Thyroid gland (tissue), 4 donors: ENCODE measurements around the gene SEL1L3. TPM values are rescaled to one million over a fixed set of nuclear protein-coding genes. Genes with fewer than 3 reads are reported as not detected.
"Not testable (repeated sequence)": the region's sequence is repeated elsewhere in the genome, so short reads cannot be mapped to it uniquely, and the experiment has no call there.

Experiments
- DNase-seq, 2 donors: peaks; one replicate each; pipeline ENCODE4 v3.0.0-alpha.2; 2019
- H3K27ac ChIP-seq, 3 donors: fragments of 200-600 bp; sonication (generic); 1 replicate in 2 of 3; 2 replicates in 1 of 3; pipeline ENCODE4 v1.5.1; 2016 to 2019; ENCODE audit warnings: mild to moderate bottlenecking in 1 of 3, moderate library complexity in 1 of 3
- H3K27me3 ChIP-seq: fragments of 200-600 bp; sonication (generic); one replicate; pipeline ENCODE4 v1.5.1; 2019
- H3K36me3 ChIP-seq, 2 donors: fragments of 200-600 bp; sonication (generic); one replicate each; pipeline ENCODE4 v1.5.1; 2016 to 2019
- H3K4me1 ChIP-seq, 2 donors: fragments of 200-600 bp; sonication (generic); one replicate each; pipeline ENCODE4 v1.5.1; 2017 to 2019
- H3K4me3 ChIP-seq, 3 donors: fragments of 200-600 bp; sonication (generic); replicated peaks in 1 of 3; 1 replicate in 2 of 3; 2 replicates in 1 of 3; pipeline ENCODE4 v1.5.1; 2016; ENCODE audit warnings: mild to moderate bottlenecking in 1 of 3
- H3K9me3 ChIP-seq: fragments of 200-600 bp; sonication (generic); one replicate; pipeline ENCODE4 v1.5.1; 2017
- CTCF ChIP-seq, 6 experiments: fragments of 200-600 bp in 3 of 6; fragments of 450-650 bp in 3 of 6; sonication (generic) in 3 of 6; IDR thresholded peaks; one replicate each; pipeline ENCODE4 v1.5.1; 2016 to 2019; ENCODE audit warnings: antibody characterized with exemption in 6 of 6, mild to moderate bottlenecking in 2 of 6, inconsistent platforms in 1 of 6, moderate library complexity in 1 of 6
- POLR2A ChIP-seq, 2 donors: fragments of 450-650 bp; IDR thresholded peaks; one replicate each; pipeline ENCODE4 v1.6.1; 2017; ENCODE audit warnings: antibody characterized with exemption in 2 of 2, mild to moderate bottlenecking in 2 of 2, moderate library complexity in 1 of 2
- WGBS, 2 donors: methylation state at CpG; one replicate each; pipeline ENCODE4 v1.1.5; 2017; 5-methylcytosine and 5-hydroxymethylcytosine counted together
- intact Hi-C: fragments of 100-400 bp; cut with DNase I; formaldehyde crosslinking; loops from one replicate; pipeline ENCODE4 v1.15.1; 2023
- total RNA-seq, 4 donors: library from RNA; depleted of rRNA; stranded (reverse); fragments of >200 nt; gene quantifications; one replicate each; pipeline ENCODE4 v1.2.3, GENCODE V29; 2016

SEL1L3 gene
- 10 to 100 TPM; 18.5 to 81.4 (median 32.4) TPM for total RNA-seq

GRCh38 chr4:25862411-25863346, at the start of gene SEL1L3:
Gene SEL1L3, minus strand, starts transcription at chr4:25862988. Its CDS starts 152 bp downstream, at chr4:25862836.
- intact Hi-C loops: no loop called here
- Histone ChIP-seq H3K27me3 (no peaks in the 10 kb centered on the region), H3K27ac (peak within 1 kb of the TSS in 2 of 3 donors; percentile 65), H3K36me3 (no peaks in the 10 kb centered on the region), H3K4me3 (peak within 1 kb of the TSS; percentile 37 to 65 (median 64)), H3K4me1 (peaks cover 0 to 18% of the 10 kb centered on the region in 2 donors), H3K9me3 (no peaks in the 10 kb centered on the region)
- DNase-seq: peak; percentile 61 to 70
- TF ChIP-seq CTCF (IDR thresholded peaks at IDR 0.05) (no peak), POLR2A (IDR thresholded peaks at IDR 0.05) (peak in 1 of 2 donors; percentile 56)
- 1 to 2% methylated on average over 26 to 29 of the region's 115 CpGs for WGBS, 2 donors

- Histone ChIP-seq H3K4me3 (no peak overlapping the region), H3K27me3 (no peaks in the 10 kb centered on the region), H3K36me3 (no peaks in the 10 kb centered on the region), H3K9me3 (no peaks in the 10 kb centered on the region), H3K4me1 (peaks cover 12 to 19% of the 10 kb centered on the region in 2 donors), H3K27ac (no peak overlapping the region)
- WGBS, 2 donors: 77 to 81% methylated on average over 5 to 6 of the region's 6 CpGs
- intact Hi-C loops: no loop called here
- DNase-seq: no peak
- no peak for TF ChIP-seq POLR2A (IDR thresholded peaks at IDR 0.05)
- TF ChIP-seq CTCF (IDR thresholded peaks at IDR 0.05): no peak
Observed at GRCh38 chr4:25911356-25911755, 48.6 kb upstream of the SEL1L3 start.

GRCh38 chr4:25908491-25908901, 45.7 kb upstream of the SEL1L3 start:
- no peak for DNase-seq
- no peaks in the 10 kb centered on the region for H3K9me3 ChIP-seq
- no peaks in the 10 kb centered on the region for H3K27me3 ChIP-seq
- intact Hi-C loops: no loop called here
- TF ChIP-seq CTCF (IDR thresholded peaks at IDR 0.05): no peak
- TF ChIP-seq POLR2A (IDR thresholded peaks at IDR 0.05): no peak
- 63 to 66% methylated on average over 5 of the region's 5 CpGs for WGBS, 2 donors
- peaks cover 5 to 6% of the 10 kb centered on the region in 2 donors for H3K4me1 ChIP-seq
- no peak overlapping the region for H3K4me3 ChIP-seq
- no peak overlapping the region for H3K27ac ChIP-seq
- no peaks in the 10 kb centered on the region for H3K36me3 ChIP-seq

- intact Hi-C loops, H3K36me3 ChIP-seq, H3K9me3 ChIP-seq, DNase-seq, H3K4me1 ChIP-seq, H3K27me3 ChIP-seq, H3K27ac ChIP-seq, H3K4me3 ChIP-seq: not testable (repeated sequence)
- WGBS, 2 donors: 89 to 96% methylated on average over 11 of the region's 11 CpGs
Observed at GRCh38 chr4:25906113-25906512, 43.3 kb upstream of the SEL1L3 start.

GRCh38 chr4:25905371-25905770, 42.6 kb upstream of the SEL1L3 start:
- 97 to 100% methylated on average over 4 of the region's 4 CpGs for WGBS, 2 donors
- Histone ChIP-seq H3K4me3 (no peak overlapping the region), H3K36me3 (no peaks in the 10 kb centered on the region), H3K27ac (no peak overlapping the region), H3K9me3 (no peaks in the 10 kb centered on the region), H3K27me3 (no peaks in the 10 kb centered on the region), H3K4me1 (no peaks in the 10 kb centered on the region)
- no peak for DNase-seq
- intact Hi-C loops: no loop called here
- TF ChIP-seq POLR2A (IDR thresholded peaks at IDR 0.05): no peak
- TF ChIP-seq CTCF (IDR thresholded peaks at IDR 0.05): no peak
